ENCODE measurements around the gene SNAPC5.

SNAPC5 gene

GRCh38 chr15:66452971-66453580, 44.5 kb downstream of the SNAPC5 start:
- DNase-seq: no peak

- no peak for DNase-seq
These were observed 45.1 kb downstream of the SNAPC5 start for GRCh38 chr15:66452420-66452819.

Measured in GOT3 (cell line).